HG03558 (cell line): ENCODE results near the gene RBM15.

Experiments
- ATAC-seq: cut with Tn5 transposase; IDR thresholded peaks from one replicate; pipeline ENCODE4 v1.9.1; 2021; ENCODE audit warnings: moderate number of reproducible peaks; ENCODE audit not compliant: unreplicated experiment; ENCODE audit errors: extremely low read depth

RBM15 gene

DNA sequence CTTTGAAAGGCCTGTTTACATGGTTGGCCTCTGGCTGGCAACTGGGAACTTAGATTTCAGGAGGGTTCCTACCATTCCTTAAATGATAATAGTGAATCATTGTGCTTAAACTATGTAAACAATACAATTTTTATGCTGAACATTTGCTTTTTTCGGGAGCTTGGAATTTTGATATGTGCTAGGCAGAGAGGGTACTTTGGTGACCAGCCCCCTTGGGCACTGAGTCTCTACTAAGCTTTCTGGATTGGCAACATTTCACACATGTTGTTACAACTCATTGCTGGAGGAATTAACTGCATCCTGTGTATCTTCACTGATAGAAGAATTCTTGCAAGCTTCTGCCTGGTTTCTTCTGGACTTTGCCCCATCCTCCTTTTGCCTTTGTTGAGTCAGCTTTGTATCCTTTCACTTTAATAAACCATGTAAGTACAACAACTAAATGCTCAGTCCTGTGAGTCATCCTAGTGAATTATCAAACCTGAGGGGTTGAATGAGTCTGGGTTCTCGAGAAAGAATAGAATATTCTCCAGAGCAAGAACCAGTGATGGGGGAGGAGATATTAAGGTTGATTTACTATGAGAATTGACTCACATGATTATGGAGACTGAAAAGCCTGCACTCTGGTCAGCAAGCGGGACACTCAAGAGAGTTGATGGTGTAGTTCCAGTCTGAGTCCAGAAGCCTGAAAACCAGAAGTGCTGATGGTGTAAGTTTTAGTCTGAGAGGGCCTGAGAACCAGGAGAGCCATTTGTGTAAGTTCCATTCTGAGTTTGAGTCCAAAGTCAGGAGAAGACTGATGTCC is 54.7 kb downstream of the RBM15 start:
- no peak for ATAC-seq

DNA sequence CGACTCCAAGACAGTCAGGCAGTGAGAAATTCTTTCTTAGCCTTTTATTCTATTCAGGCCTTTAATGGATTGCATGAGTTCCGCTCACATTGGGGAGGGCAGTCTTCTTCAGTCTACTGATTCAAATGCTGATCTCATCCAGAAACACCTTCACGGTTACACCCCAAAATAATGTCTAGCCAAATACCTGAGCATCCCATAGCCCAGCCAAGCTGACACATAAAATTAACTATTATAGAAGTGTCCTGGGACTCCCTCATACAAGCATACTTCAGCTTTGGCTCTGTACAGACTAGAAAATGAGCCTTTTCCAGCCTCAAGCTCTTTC is 55.3 kb downstream of the RBM15 start:
- no peak for ATAC-seq
